HL-60 (cell line): ENCODE measurements around the gene CTBS.

ENCODE experiments used
- DNase-seq, 2 experiments: peaks; one replicate each; pipeline ENCODE4 v3.0.0-alpha.2; 2010 to 2020; ENCODE audit warnings: low read depth in 1 of 2, low spot score in 1 of 2
- H3K27ac ChIP-seq: fragments of 250-450 bp; sonication (Bioruptor Pico); replicated peaks from 2 replicates; pipeline ENCODE4 v1.5.1; 2020; ENCODE audit warnings: mild to moderate bottlenecking, moderate library complexity
- H3K27me3 ChIP-seq: fragments of 250-450 bp; sonication (Bioruptor Pico); 2 replicates; pipeline ENCODE4 v1.5.1; 2021; ENCODE audit warnings: mild to moderate bottlenecking, moderate library complexity; ENCODE audit not compliant: insufficient read depth, poor library complexity, severe bottlenecking
- H3K4me3 ChIP-seq: replicated peaks from 2 replicates; pipeline ENCODE4 v1.5.1; 2011; ENCODE audit warnings: mild to moderate bottlenecking, control low read depth, low read length; ENCODE audit not compliant: insufficient read depth
- GABPA ChIP-seq: IDR thresholded peaks from 2 replicates; pipeline ENCODE4 v1.6.1; 2012; ENCODE audit warnings: low read depth
- POLR2AphosphoS5 ChIP-seq: IDR thresholded peaks from 2 replicates; pipeline ENCODE4 v1.6.1; 2012; ENCODE audit warnings: low read depth
- SPI1 ChIP-seq: IDR thresholded peaks from 2 replicates; pipeline ENCODE4 v1.6.1; 2012; ENCODE audit warnings: low read depth, mild to moderate bottlenecking, borderline replicate concordance
- TF ChIP-seq, protein P1 (sequence below): IDR thresholded peaks from 2 replicates; pipeline ENCODE4 v1.6.1; 2012; ENCODE audit warnings: low read depth; ENCODE audit not compliant: insufficient replicate concordance
- TF ChIP-seq, protein P2 (sequence below): IDR thresholded peaks from one replicate; pipeline ENCODE4 v1.5.1; 2011; ENCODE audit warnings: low read length, control low read depth, inconsistent platforms; ENCODE audit not compliant: insufficient read depth

CTBS gene

DNA sequence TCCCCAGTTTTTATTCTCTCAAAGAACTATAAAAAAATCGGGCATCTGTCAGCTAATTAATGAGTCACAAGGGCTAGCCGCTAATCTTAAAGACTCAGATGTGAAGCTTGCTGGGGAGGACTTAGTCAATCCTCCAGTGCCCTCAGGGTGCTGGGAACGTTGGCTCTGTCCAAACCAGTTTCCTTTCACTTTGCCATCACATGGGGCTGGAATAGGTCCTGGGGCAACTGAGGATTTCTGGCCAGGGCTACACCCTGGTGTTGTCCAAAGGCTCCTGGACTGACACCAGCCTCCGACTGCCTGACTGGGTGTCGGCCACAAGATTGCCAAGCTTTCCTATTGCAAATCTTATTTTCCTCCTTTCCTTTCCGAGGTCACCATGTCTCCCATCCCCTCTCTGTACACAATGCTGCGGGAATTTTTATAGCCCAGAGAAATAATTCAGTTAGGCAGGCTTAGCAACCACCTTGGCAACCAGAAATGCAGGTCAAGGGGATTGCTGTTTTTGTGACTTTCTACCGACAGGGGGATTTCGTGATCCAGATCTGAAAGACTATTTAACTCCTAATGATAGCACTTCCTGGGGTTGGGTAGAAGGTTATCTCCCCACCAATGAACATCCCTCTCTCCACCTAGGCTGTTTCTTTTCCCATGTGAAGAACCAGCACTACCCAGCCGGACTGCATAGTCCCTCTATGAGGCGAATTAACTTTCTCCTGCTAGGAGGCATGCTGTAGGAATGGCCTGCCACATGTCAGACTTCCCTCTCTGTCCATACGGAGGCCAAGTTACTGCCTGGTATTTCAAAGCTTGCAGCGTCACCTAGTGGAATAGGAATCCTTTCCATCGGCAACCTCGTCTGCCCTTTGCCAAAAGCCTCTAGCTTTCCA, 29.9 kb upstream of the CTBS start:
- Histone ChIP-seq H3K27ac (no peak overlapping the region), H3K27me3 (no peaks in the 10 kb centered on the region), H3K4me3 (no peak overlapping the region)
- no peak for DNase-seq
- TF ChIP-seq GABPA (no peak), SPI1 (no peak), POLR2AphosphoS5 (no peak)
- TF ChIP-seq, protein P1, sequence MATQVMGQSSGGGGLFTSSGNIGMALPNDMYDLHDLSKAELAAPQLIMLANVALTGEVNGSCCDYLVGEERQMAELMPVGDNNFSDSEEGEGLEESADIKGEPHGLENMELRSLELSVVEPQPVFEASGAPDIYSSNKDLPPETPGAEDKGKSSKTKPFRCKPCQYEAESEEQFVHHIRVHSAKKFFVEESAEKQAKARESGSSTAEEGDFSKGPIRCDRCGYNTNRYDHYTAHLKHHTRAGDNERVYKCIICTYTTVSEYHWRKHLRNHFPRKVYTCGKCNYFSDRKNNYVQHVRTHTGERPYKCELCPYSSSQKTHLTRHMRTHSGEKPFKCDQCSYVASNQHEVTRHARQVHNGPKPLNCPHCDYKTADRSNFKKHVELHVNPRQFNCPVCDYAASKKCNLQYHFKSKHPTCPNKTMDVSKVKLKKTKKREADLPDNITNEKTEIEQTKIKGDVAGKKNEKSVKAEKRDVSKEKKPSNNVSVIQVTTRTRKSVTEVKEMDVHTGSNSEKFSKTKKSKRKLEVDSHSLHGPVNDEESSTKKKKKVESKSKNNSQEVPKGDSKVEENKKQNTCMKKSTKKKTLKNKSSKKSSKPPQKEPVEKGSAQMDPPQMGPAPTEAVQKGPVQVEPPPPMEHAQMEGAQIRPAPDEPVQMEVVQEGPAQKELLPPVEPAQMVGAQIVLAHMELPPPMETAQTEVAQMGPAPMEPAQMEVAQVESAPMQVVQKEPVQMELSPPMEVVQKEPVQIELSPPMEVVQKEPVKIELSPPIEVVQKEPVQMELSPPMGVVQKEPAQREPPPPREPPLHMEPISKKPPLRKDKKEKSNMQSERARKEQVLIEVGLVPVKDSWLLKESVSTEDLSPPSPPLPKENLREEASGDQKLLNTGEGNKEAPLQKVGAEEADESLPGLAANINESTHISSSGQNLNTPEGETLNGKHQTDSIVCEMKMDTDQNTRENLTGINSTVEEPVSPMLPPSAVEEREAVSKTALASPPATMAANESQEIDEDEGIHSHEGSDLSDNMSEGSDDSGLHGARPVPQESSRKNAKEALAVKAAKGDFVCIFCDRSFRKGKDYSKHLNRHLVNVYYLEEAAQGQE, result no peak
- TF ChIP-seq, protein P2, sequence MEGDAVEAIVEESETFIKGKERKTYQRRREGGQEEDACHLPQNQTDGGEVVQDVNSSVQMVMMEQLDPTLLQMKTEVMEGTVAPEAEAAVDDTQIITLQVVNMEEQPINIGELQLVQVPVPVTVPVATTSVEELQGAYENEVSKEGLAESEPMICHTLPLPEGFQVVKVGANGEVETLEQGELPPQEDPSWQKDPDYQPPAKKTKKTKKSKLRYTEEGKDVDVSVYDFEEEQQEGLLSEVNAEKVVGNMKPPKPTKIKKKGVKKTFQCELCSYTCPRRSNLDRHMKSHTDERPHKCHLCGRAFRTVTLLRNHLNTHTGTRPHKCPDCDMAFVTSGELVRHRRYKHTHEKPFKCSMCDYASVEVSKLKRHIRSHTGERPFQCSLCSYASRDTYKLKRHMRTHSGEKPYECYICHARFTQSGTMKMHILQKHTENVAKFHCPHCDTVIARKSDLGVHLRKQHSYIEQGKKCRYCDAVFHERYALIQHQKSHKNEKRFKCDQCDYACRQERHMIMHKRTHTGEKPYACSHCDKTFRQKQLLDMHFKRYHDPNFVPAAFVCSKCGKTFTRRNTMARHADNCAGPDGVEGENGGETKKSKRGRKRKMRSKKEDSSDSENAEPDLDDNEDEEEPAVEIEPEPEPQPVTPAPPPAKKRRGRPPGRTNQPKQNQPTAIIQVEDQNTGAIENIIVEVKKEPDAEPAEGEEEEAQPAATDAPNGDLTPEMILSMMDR, result no peak

DNA sequence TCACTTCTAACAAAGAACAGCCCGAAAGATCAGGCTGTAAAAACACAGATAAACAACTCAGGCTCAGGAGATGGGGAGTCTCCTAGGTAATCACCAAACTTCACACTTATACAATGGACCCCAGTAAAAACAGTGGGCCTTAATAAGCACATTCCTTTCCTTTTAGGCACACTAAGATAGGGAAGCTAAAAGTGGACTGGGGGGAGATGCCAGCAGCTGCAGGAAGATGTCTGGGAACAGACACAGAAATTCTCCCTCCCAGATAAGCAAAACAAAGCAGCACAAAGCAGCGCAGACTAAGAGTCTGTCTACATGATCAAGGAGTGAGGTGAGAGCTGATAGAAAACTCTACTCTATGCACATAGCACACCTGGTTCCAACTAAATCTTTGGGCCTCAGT, 29.0 kb upstream of the CTBS start:
- Histone ChIP-seq H3K27me3 (no peaks in the 10 kb centered on the region), H3K4me3 (no peak overlapping the region), H3K27ac (no peak overlapping the region)
- no peak for TF ChIP-seq POLR2AphosphoS5
- TF ChIP-seq, protein P1, result no peak
- TF ChIP-seq GABPA, result no peak
- TF ChIP-seq, protein P2, result no peak
- no peak for TF ChIP-seq SPI1
- DNase-seq, result no peak

DNA sequence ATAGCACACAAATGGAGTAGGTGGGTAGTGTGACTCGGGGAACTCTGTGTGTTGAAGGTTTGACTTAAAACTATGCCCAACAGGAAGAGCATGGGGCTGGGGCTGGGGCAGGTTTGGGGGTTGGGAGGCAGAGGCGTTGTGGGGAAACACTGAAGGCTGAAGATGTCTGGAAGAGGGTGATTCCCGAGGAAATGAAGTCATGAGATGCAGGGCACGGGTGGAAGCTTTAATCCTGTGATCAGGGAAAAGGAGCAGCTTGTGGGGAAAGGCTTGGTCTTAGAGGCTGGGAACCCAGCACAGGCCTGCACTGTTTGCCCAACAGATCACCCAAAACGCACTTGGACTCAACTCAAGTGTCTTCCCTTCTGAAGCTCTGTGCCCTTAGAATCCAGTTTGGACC, 26.6 kb upstream of the CTBS start:
- no peak for TF ChIP-seq POLR2AphosphoS5
- TF ChIP-seq SPI1, result no peak
- TF ChIP-seq, protein P1, result no peak
- TF ChIP-seq GABPA, result no peak
- TF ChIP-seq, protein P2, result no peak
- no peak for DNase-seq
- Histone ChIP-seq H3K27ac (no peak overlapping the region), H3K4me3 (no peak overlapping the region), H3K27me3 (no peaks in the 10 kb centered on the region)
